ENCODE results near the gene HMG20B. TPM values are rescaled to one million over a fixed set of nuclear protein-coding genes. Genes with fewer than 3 reads are reported as not detected.

The HMG20B gene
- total RNA-seq, 6 donors from 2014 or later: 79.5 to 183 (median 85.9) TPM

DNA sequence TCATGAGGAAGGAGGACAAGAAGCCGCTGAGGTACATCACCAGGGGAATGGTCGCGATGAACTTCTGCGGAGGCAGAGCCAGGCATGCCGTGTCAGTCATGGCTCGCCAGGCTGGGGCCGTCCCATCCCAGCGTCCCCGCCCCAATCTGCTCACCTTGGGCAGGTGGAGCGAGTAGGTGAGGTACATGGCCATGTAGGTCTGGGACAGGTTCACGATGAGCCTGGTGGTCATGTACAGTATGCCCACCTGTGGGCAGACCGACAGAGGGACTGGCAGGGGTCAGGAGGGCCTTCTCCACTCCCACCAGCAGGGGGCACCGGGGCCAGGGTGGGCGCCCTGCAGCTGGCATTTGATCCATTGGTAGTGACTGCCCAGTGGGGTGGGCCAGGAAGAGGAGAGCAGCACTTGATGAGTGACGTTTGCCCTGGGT, 25.4 kb upstream of the HMG20B start:
- ATAC-seq (ENCODE audit: low FRiP score in 2 of 2) (peak in 1 of 2 donors; percentile 4), DNase-seq (peak in 1 of 2 donors; percentile 67)
- WGBS, 2 donors: 44 to 89% methylated on average over 2 to 13 of the region's 15 CpGs

DNA sequence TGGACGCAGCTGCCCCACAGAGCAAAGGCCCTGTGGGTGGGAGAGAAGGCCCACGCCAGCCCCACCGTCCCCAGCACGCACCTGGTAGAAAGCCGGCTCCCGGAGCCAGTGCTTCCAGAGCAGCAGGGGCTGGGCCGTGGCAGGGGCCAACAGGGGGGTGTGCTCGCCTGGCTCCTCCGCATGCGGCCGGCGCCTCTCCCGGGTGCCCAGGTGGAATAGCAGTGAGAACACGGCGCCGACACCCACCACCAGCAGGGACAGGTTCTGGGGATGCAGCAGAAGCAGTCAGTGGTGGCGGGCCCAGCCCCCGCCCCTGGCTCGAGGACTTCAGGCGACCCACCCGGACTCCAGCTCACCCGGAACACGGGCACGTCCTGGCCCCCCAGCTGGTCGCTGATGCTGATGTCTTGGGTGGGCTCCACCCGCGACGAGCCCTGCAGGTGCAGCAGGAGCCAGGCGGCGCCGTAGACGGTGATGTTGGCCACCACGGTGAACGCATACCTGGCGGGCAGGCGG, 24.9 kb upstream of the HMG20B start:
- Histone ChIP-seq H3K4me3 (no peak overlapping the region), H3K9me3 (no peaks in the 10 kb centered on the region), H3K36me3 (peaks cover 0 to 44% (median 29%) of the 10 kb centered on the region in 4 donors), H3K27me3 (no peaks in the 10 kb centered on the region), H3K4me1 (peaks cover 0 to 30% (median 0%) of the 10 kb centered on the region in 4 donors), H3K27ac (peak overlapping the region in 2 of 4 donors; percentile 26 to 47)
- 80 to 98% methylated on average over 1 to 15 of the region's 36 CpGs for WGBS, 2 donors
- DNase-seq: peak in 1 of 2 donors; percentile 79
- TF ChIP-seq EP300 (IDR thresholded peaks at IDR 0.05) (no peak), POLR2AphosphoS5 (IDR thresholded peaks at IDR 0.05) (no peak)
- ATAC-seq (ENCODE audit: low FRiP score in 2 of 2): no peak

More for the DNA sequence above, 25.4 kb upstream of the HMG20B start:
- Histone ChIP-seq H3K36me3 (peaks cover 0 to 44% (median 29%) of the 10 kb centered on the region in 4 donors), H3K27ac (peak overlapping the region in 1 of 4 donors; percentile 26), H3K9me3 (no peaks in the 10 kb centered on the region), H3K4me3 (no peak overlapping the region), H3K27me3 (no peaks in the 10 kb centered on the region), H3K4me1 (peaks cover 0 to 25% (median 0%) of the 10 kb centered on the region in 4 donors)
- no peak for TF ChIP-seq POLR2AphosphoS5 (IDR thresholded peaks at IDR 0.05)
- TF ChIP-seq, protein P1, sequence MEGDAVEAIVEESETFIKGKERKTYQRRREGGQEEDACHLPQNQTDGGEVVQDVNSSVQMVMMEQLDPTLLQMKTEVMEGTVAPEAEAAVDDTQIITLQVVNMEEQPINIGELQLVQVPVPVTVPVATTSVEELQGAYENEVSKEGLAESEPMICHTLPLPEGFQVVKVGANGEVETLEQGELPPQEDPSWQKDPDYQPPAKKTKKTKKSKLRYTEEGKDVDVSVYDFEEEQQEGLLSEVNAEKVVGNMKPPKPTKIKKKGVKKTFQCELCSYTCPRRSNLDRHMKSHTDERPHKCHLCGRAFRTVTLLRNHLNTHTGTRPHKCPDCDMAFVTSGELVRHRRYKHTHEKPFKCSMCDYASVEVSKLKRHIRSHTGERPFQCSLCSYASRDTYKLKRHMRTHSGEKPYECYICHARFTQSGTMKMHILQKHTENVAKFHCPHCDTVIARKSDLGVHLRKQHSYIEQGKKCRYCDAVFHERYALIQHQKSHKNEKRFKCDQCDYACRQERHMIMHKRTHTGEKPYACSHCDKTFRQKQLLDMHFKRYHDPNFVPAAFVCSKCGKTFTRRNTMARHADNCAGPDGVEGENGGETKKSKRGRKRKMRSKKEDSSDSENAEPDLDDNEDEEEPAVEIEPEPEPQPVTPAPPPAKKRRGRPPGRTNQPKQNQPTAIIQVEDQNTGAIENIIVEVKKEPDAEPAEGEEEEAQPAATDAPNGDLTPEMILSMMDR (IDR thresholded peaks at IDR 0.05): peak; percentile 38 to 63 (median 58)

DNA sequence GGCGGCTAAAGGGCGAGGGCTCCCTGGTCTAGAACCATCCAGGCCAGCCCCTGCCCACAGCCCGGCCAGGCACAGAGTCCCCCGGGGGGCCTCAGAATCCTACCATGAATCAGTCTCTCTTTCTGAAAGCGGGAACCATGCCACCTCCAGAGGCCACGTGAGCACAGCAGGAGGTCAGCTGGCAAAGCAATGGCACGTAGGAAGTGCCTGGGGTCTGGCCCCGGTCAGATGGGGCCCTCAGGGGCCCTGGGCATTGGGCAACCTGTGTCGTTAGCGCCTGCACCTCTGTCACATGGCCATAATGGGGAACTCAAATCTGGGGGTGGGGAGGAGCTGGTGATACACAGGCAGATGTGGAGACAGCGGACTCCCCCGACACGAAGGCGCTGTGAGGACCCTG, 24.1 kb upstream of the HMG20B start:
- H3K36me3 ChIP-seq: peaks cover 0 to 38% (median 27%) of the 10 kb centered on the region in 4 donors
- H3K27ac ChIP-seq: peak overlapping the region in 2 of 4 donors; percentile 15 to 47
- peaks cover under 1 to 37% (median 3%) of the 10 kb centered on the region in 4 donors for H3K4me1 ChIP-seq
- DNase-seq (peak; percentile 63 to 65), ATAC-seq (ENCODE audit: low FRiP score in 2 of 2) (no peak)
- TF ChIP-seq POLR2A (IDR thresholded peaks at IDR 0.05): no peak
- no peak for TF ChIP-seq EP300 (IDR thresholded peaks at IDR 0.05)
- TF ChIP-seq, protein P1 (IDR thresholded peaks at IDR 0.05): no peak
- TF ChIP-seq POLR2AphosphoS5 (IDR thresholded peaks at IDR 0.05): no peak
- no peaks in the 10 kb centered on the region for H3K27me3 ChIP-seq
- WGBS, 2 donors: 80 to 86% methylated on average over 9 to 11 of the region's 14 CpGs
- H3K4me3 ChIP-seq: no peak overlapping the region
- H3K9me3 ChIP-seq: no peaks in the 10 kb centered on the region

DNA sequence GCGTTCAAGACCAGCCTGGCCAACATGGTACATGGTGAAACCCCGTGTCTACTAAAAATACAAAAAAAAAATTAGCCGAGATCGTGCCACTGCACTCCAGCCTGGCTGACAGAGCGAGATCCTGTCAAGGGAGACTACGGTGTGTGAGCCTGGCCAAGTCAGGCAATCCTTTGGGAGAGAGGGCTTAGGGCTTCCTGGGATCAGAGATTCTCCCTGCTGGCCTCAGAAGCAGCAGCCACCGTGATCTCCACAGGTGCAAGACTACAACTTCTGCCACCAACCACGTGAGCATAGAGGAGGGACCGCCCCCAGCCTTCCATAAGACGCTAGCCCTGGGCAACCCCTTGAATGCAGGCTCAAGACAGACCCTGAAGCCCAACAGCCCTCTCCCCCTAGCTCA, 22.9 kb upstream of the HMG20B start:
- WGBS, 2 donors: 86 to 94% methylated on average over 6 to 10 of the region's 10 CpGs
- no peak for ATAC-seq (ENCODE audit: low FRiP score in 2 of 2)

DNA sequence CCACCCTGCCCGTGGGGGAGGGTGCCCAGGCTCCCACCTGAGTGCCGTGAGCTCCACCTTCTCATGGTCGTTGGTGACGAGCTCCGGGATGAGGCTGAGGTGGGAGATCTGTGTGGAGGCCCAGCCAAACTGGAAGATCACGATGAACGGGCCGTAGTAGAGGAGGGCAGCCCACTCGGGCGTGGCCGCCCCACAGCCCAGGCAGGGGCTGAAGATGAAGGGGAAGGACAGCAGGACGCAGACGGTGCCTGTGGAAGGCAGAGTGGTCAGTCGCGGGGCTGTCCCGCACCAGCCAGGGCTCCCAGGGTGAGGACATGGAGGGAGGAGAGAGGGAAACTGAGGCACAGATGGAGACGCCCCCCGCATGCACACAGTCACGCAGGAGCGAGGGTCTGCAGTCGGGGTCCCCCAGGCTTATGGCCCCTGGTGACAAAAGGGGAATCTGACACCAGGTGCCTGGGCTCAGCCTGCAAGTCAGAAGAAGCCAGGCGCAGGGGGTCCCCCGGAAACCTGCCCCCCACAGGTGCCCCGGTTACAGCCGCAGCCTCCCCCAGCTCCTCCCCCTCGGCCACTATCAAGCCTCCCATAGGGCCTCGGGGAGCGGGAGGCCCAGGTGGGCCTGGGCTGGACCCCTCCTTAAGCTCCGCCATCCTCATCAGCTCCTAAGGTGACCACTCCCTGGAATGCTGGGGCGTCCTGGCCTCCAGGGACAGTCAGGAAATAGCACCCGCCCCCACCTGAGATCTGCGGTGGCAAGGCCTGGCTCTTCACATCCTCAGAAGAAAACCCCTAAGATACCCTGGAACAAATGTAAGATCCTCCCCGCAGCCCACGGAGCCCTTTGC, 21.6 kb upstream of the HMG20B start:
- Histone ChIP-seq H3K36me3 (peaks cover 0 to 20% (median 11%) of the 10 kb centered on the region in 4 donors), H3K4me3 (no peak overlapping the region), H3K9me3 (no peaks in the 10 kb centered on the region), H3K4me1 (peaks cover 19 to 58% (median 28%) of the 10 kb centered on the region in 4 donors), H3K27ac (no peak overlapping the region), H3K27me3 (no peaks in the 10 kb centered on the region)
- TF ChIP-seq POLR2A (IDR thresholded peaks at IDR 0.05): no peak
- no peak for TF ChIP-seq EP300 (IDR thresholded peaks at IDR 0.05)
- no peak for ATAC-seq (ENCODE audit: low FRiP score in 2 of 2)
- WGBS, 2 donors: 90 to 93% methylated on average over 29 to 30 of the region's 34 CpGs
- DNase-seq: no peak

More for the DNA sequence above, 22.9 kb upstream of the HMG20B start:
- Histone ChIP-seq H3K36me3 (peaks cover 0 to 26% (median 19%) of the 10 kb centered on the region in 4 donors), H3K4me1 (peaks cover 9 to 49% (median 14%) of the 10 kb centered on the region in 4 donors), H3K9me3 (no peaks in the 10 kb centered on the region), H3K27me3 (no peaks in the 10 kb centered on the region), H3K27ac (no peak overlapping the region), H3K4me3 (no peak overlapping the region)
- no peak for DNase-seq
- TF ChIP-seq, protein P1 (IDR thresholded peaks at IDR 0.05): no peak
- TF ChIP-seq EP300 (IDR thresholded peaks at IDR 0.05) (no peak), POLR2A (IDR thresholded peaks at IDR 0.05) (no peak), POLR2AphosphoS5 (IDR thresholded peaks at IDR 0.05) (no peak)
